Hematopoietic multipotent progenitor cell treated with erythropoietin and hydrocortisone succinate and interleukin-3 and kit ligand, for 15 days (in vitro differentiated cells): Measurements from ENCODE around the gene ARMC7.
A peak's percentile ranks its signal among the peaks of the same experiment; 100 is the strongest.
"Not testable (repeated sequence)": the region's sequence is repeated elsewhere in the genome, so short reads cannot be mapped to it uniquely, and the experiment has no call there.

Experiments used
- DNase-seq: peaks from one replicate; pipeline ENCODE4 v3.0.0-alpha.2; 2015; ENCODE audit warnings: low spot score

ARMC7 gene

GRCh38 chr17:75109407-75110233, at the start of gene ARMC7:
TSS of gene ARMC7 (plus strand) at chr17:75109969. CDS start at chr17:75110289, 320 bp downstream.
- peak; percentile 84 for DNase-seq

GRCh38 chr17:75060434-75061054, 49.2 kb upstream of the ARMC7 start:
- no peak for DNase-seq

GRCh38 chr17:75061055-75061438, 48.7 kb upstream of the ARMC7 start:
- DNase-seq: no peak

DNA sequence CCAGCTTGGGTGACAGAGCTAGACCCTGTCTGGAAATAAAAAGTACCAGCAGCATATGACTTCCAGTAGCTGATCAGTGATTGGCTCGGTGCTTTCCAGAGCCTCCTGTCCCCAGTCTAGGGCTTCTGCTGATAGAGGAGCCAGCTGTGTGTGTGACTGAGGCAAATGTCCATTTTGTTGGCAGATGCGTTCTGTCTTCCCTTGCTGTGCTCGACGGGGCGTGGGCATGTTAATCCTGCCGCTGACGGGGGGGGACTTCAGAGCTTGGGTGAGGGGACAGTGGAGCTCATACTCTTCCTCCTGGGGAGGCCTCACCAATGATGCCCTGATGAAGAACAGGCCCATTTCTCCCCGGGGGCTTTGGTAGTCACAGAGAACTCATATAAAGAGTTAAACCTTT, 48.2 kb upstream of the ARMC7 start:
- no peak for DNase-seq

- no peak for DNase-seq
These were observed 46.6 kb upstream of the ARMC7 start for GRCh38 chr17:75063201-75063600.

GRCh38 chr17:75063626-75064025, 46.1 kb upstream of the ARMC7 start:
- DNase-seq: no peak

DNA sequence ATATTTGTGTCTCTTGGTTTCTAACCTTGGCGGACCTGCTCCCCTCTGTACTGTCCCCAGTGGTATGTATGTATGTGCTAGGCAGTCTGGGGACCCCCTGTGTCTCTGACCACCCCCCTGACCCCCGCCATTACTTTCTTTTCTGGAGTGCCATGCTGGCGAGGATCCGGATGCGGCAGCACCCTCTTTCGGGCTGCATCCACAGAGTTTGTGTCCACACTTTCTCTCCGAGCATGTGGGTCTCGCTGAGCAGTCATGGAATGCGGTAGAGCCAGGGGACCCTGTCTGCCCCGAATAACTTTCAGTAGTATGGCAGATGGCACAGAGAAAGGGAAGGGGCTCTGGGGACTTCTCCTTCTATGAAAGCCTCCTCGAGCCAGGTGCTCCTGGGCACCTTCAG, 45.7 kb upstream of the ARMC7 start:
- no peak for DNase-seq

- DNase-seq: no peak
These were observed 45.3 kb upstream of the ARMC7 start for GRCh38 chr17:75064460-75064859.

DNA sequence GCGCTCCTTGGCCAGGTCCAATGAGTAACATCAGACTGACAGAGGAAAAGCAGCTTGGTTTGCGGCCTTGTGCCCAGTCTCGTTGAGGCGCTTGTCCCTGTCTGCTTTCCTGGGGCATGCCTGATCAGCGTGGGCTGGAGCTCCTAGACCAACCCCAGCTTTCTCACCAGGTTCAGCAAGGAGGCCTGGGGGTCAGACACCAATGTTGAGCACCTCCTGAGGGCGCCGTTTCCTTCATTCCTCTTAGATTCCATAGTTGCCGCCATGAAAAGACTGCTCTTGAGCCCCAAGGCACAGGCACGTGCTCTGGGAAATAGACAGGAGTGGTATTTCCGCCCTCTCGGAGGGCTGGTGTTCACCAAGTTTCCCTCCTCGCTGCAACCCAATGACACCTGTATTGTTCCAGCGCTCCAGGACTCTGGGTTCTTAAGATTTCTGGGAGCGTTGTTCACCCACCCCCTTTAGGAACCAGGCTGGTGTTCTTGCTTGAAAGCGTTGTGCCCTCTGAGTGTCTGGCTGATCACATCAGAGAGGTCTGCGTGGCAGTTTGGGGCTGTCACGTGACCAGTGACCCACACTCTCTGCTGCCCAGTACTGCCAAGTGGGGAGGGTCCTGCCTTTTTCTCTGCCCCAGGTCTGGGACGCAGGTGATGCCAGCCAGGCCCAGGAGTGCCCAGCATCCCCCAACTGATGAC, 44.8 kb upstream of the ARMC7 start:
- no peak for DNase-seq

GRCh38 chr17:75065562-75066151, 44.1 kb upstream of the ARMC7 start:
- no peak for DNase-seq

GRCh38 chr17:75067856-75068255, 41.9 kb upstream of the ARMC7 start:
- DNase-seq: no peak

GRCh38 chr17:75068750-75069149, 41.0 kb upstream of the ARMC7 start:
- DNase-seq: no peak

DNA sequence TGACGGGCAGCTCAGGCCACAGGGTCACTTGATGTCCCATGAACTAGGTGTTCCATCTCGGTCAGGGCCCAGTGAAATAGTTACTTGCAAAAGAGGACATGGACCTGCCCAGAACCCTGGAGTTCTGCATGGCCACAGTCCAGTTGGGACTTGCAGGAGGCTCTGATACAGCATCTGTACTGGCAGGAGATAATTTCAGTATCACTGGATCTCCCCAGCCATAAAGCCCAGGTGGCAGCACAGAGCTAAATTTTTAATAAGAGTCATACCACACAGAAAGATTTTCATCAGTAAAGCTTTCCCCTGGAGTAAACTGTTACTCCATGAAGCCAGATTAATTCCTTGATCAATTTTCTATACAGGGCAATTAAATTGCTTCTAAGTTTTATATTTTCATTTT, 40.0 kb upstream of the ARMC7 start:
- peak; percentile 18 for DNase-seq

DNA sequence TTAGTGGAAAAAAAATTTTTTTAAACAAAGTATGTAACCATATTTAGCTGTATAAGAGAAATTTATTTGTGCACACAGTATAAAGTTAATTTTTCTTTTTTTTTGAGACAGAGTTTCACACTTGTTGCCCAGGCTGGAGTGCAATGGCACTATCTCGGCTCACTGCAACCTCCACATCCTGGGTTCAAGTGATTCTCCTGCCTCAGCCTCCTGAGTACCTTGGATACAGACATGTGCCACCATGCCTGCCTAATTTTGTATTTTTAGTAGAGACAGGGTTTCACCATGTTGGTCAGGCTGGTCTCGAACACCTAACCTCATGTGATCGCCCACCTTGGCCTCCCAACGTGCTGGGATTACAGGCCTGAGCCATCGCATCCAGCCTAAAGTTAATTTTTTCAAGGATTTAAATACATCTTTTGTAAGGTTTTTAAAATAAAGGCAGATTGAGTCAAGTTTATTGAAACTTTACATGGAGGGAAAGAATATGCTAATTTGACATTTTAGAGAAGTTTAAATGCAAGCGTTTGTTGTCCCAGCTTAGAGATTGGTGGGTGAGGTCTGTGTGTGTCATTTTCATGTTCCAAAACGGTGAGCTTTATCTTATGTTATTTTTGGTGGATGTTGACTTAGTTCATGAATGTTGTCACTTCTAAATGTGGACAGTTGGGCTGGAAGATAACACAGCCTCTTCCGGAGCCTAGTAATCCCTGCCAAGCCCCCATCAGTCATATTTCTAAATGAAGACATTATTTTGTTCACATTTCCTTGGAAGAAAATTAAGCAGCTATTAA, 38.1 kb upstream of the ARMC7 start:
- not testable (repeated sequence) for DNase-seq

GRCh38 chr17:75072909-75073308, 36.9 kb upstream of the ARMC7 start:
- DNase-seq: not testable (repeated sequence)

DNA sequence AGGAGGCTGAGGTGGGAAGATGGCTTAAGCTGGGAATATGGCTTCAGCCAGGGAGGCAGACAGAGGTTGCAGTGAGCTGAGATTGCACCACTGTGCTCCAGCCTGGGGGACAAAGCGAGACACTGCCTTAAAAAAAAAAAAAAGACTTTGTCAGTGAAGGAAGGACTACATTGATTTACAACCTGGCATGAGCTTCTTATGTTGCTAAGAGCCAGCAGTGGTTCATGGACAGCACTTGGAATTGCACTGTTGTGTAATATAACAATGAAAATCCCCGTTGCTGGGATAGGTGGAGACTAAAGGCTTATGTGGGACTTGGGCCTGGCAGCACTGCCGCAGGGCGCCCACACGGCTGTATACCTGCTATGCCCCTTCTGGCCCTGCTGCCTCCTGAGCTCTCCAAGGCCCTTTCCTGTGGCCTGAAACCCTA, 36.1 kb upstream of the ARMC7 start:
- DNase-seq: no peak

DNA sequence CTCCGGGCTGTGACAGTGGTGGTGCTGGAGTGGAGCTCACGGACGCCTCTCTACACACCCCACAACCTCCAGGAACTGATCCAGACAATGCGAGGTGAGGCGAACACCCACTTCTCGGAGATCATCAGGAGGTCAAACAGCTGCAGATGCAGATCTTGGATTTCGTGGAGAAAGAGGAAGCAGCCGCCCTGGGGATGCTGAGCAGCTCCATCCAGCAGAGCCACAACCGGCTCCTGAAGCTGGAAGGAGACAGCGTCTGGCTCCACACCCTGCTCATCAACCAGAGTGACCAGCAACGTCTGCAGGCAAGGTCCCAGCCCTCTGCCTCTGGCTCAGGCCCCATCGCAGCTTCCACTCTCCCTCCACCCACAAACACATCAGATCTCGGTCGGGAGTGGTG, 35.2 kb upstream of the ARMC7 start:
- no peak for DNase-seq

- DNase-seq: no peak
These were observed 34.0 kb upstream of the ARMC7 start for GRCh38 chr17:75075597-75076336.

- DNase-seq: no peak
These were observed 32.7 kb upstream of the ARMC7 start for GRCh38 chr17:75077072-75077495.

DNA sequence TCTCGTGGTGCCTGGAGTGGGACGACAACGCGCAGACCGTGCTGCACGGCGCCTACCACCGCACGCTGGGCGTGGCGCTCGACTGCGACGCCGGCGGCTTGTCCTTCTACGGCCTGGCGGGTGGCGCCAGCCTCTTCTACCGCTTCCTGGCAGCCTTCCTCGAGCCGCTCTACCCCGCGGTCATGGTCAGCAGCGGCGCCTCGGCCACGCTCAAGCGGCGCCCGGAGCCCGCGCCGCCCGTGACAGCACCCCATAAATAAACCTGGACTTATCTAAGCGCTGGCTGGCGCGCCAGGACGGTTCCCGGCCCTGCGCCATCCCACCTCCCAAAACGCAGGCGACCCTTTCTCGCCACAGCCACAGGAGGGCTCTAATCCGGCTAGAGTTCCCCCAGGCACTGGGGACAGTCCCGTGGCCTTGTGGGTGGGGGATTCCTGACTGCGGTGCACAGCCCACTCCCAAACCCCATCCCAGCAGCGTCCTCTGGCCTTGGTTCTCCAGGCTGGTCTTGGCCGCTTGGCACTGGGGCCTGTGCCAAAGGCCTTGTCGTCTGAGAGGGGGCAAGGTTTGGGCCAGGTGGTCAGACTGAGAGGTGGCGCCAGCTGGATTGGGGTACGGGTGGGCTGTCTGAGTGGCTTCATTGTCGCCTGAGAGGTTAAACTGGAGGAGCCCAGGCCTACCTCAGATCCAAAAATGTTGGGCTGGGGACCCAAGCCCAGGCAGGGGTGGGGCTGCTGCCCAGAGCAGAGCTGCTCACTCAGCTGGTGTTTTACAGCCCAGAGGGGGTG, 32.1 kb upstream of the ARMC7 start:
- DNase-seq: peak; percentile 41
